HG02884 (cell line): ENCODE results near the gene POLDIP2.

Source experiments
- ATAC-seq: cut with Tn5 transposase; IDR thresholded peaks from one replicate; pipeline ENCODE4 v1.9.1; 2021; ENCODE audit warnings: mild to moderate bottlenecking, moderate library complexity; ENCODE audit not compliant: unreplicated experiment

POLDIP2 gene

GRCh38 chr17:28367641-28368305, 10.4 kb upstream of the POLDIP2 start:
- ATAC-seq, result no peak

DNA sequence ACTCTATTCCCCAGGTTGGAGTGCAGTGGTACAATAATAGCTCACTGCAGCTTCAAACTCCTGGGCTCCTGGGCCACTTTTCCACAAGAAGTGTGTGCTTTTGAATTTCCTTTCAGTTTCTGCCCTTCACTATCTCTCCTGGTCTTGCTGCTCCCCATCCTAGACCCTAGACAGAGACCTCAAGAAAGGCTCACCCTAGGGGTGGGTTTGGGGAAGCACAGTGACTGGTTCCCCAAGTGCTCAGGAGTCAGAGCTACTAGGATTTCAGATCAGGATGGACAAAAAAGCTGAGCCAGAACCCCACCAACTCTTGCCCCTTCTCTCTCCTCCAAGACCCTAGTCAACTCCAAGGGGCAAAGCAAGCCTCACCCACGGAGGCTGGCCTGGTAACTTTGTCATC, 9.3 kb upstream of the POLDIP2 start:
- no peak for ATAC-seq

DNA sequence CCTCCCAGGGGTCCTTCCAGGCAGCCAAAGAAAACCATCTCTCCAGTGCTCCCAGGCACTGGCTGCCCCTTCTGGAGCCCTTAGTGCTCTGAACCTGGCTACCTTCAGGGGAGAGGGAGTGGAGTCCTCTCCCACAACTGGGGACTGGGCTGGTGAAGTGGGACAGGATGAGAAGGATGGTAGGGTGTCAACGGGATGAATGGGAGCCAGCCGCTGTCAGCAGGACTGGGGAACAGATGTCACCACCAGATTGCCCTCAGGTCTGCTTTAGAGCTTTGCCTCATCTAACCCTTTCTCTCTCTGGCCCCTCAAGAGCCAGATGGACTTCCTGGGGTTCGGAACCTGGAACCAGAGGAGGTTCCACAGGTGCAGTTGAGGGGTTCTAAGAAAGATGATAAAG, 8.2 kb upstream of the POLDIP2 start:
- no peak for ATAC-seq

GRCh38 chr17:28364665-28365363, 7.5 kb upstream of the POLDIP2 start, which contains the start of gene SEBOX:
SEBOX (minus strand) TSS chr17:28365199; CDS start chr17:28365151, 48 bp downstream.
- ATAC-seq, result no peak

DNA sequence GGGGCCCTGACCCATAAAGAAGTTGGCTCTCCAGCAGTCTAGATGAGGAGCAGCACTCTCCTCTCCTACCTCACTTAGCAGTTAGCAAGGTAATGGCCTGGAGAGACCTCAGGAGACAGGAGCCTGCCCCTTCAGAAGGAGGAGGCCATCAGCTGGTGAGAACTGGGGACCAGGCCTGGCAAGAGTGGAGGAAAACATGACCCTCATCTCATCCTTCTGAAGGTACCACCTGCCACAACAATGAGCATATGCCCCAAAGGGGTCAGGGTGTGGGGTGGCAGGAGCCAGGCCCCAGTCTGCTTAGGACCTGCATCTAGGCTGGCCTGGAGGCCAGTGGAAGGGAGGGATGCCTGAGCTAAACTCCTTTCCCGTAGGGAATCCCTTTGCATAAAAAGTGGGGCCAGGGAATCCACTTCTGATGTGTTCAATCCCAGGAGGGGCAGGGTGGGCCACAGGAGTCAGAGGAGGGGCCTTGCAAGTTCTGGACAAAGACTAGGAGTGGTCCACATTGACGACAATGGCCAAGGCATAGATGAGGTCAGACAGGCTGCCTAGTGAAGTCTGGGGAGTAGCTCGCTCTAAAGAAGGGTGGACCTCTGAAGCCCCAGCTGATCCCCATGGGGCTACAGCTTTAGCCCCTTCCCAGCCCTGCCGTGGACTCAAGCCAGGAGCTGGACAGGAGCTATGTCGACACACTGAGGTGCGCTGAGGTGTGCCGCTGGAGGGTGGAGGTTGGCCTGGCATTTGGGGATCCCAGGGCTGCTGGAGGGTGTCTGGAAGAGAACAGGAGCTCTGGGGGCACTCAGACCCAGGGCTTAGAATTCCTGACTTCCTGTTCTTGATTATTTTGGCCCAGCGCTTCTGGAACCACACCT, 6.7 kb upstream of the POLDIP2 start:
- no peak for ATAC-seq

- ATAC-seq, result no peak
These were observed 5.9 kb upstream of the POLDIP2 start for GRCh38 chr17:28363186-28363585.

DNA sequence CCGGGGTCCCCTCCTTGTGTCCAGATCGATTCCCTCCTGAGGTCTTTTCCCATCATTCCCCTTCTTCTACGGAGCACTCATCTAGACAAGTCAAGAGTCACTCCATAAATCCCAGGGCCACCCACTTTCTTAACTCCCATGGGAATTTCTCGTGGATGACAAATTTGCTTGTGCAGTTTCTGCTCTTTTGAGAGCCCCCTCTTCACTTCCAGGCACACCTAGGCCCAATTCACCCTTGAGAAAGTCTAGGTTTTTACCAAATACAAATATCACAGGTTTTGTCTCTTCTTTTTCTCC, 522 bp upstream of the POLDIP2 start:
- ATAC-seq, result no peak

DNA sequence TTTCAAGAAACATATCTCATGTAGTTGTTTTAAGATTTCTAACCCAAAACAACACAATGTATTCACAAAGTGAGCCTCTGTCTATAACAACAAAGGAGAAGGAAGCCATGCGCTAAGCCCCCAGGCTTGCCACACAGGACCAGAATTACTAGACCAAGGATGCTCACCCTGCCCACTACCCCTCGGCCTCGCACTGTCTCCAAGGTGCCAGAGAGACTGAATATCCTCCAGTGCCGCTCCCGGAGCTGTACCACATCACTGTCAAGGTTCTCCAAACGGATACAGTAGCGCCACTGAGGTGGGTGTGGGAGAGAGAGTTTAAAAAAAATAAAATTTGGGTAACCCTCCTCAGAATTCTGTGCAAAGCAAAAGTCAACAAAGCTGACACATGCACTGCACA, 7.1 kb downstream of the POLDIP2 start:
- ATAC-seq, result no peak

GRCh38 chr17:28348979-28349378, 8.3 kb downstream of the POLDIP2 start:
- ATAC-seq, result no peak

DNA sequence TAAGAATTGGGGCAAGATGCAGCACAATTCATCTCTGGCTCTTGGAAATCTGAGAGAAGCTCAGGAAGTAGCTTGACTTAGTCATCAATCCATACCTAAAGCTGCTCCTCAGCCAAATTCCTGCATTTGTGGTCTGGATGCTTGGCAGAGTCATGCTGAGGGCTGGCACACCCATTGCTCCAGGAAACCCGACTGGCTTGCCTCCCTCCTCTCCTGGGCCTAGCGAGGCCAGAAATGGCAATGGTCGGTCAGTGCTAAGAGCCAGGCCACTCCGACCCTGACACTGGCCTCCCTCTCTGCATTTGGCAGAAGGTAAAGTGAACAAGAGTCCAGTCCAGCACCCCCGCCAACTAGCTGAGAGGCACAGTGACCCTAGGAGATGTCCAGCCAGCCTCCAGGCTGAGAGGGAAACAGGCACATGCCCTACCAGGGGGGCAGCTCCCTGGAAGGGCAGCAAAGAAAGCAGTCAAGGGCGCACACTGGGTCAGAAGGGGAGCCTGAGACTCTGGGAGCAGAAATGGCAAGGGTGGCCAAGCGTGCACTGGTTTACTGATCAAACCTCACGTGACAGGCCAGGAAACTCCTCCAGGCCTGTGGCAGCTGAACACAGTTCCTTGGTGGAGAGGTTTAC, 10.0 kb downstream of the POLDIP2 start:
- ATAC-seq, result no peak

DNA sequence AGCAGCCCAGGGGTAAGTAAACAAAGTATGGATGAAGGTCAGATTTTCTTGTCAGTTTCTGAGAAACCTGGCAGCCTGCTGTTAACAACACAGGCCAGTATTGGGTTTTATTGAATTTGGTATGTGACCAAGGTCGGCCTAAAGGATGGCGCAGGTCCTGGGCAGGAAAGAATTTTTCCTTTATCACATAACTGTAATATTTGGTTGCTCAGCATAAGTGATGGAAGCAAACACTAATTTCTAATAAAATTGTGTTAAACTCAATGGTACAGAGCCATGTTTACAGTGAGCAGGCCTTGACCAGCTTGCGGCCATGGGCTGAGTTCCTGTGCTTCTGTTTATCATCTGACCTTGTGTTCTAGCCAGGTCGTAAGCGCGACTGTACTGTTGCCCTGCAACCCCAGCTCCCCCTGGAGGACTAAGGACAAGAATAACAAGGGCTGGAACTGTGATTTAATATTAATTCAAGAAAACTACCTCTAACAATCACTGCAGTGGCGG, 10.5 kb downstream of the POLDIP2 start:
- ATAC-seq, result no peak

GRCh38 chr17:28346199-28346580, 11.1 kb downstream of the POLDIP2 start:
- ATAC-seq, result no peak

DNA sequence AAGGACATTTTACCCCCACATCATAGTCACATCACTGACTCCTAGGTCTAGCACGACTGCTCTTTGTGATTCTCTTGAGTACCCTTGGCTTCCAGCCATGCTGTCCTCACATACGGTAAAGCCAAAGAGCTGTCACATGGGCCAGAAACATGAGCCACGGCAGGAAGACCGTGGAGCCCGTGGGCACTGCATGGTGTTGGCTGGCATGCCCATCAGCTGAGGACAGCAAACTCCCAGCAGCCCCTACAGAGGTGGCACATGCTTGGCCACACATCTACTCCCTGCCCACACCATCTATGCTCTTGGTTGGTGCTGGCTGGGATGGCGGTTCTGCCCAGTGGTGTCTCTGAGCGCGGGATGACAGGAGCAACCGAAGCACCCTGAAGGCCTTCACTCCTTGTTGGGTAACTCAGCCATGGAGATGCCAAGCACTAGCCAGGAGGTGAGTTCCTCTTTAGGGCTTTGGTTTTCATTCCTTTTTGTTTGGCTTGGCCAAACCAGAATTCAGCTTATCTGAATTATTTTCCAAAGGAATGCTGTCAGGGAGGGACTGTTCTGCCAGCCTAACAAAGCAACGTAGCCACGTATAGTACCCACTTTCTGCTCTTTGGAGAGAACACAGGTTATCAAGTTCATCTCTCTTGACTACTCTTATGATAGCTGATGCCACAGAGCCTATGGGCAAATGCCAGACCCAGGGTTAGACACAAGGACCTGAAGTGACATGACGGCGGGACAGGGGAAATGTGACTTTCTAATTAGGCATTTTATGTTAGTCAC, 11.7 kb downstream of the POLDIP2 start:
- no peak for ATAC-seq

GRCh38 chr17:28344435-28344901, 12.9 kb downstream of the POLDIP2 start:
- ATAC-seq, result no peak

DNA sequence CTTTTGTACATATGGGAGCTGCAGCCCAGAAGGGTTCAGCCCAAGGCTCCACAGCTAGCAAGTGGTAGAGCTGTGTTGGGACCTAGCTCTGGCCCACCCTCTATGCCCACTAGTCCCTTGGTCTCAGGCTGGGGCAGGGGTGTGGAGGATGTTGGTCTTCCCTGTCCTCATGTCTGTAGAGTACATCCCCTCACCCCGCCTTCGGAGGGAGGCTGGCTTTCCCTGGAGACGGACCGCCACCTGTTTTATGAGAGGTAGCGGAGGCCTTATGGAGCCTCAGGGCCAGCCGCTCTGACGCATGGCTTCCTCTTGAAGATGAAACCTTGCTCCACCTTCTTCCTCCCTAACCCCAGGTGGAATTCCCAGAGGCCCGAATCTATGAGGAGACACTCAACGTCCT, 13.3 kb downstream of the POLDIP2 start:
- ATAC-seq, result no peak

DNA sequence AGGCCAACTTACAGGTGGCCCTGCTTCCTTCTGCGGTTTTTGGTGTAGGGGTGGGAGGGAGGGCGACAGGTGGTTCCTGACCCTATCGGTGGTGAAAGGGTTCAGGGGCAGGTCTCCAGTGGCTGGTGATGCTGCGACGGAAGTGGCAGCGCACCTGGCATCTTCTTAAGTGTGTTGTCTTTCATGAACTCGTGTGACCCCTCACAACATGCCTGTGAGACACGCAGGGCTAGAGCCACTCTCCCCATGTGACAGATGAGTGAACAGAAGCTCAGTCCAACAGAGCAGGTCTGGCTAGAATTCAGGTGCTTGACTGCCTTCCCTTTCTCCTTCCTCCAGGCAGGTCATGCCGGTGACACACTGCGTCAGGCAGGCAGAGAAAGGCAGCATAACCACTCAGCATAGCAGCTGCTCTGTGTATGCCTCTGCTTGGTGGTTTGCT, 13.8 kb downstream of the POLDIP2 start:
- ATAC-seq, result no peak

DNA sequence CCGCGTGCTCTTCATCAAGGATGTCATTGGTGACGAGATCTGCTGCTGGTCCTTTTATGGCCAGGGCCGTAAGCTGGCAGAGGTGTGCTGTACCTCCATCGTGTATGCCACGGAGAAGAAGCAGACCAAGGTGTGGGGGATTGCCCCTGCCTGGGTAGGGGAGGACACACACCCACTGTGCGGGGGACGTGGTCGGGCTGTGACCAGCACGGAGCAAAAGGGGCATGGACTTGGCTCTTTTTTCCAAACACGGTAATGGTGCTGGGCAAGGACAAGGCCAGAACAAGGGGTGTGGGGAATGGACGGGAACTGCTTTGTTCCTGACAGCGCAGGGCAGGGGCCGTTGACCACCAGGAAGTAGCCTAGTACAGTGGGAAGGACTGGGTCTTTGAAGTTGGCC, 15.0 kb downstream of the POLDIP2 start:
- no peak for ATAC-seq

DNA sequence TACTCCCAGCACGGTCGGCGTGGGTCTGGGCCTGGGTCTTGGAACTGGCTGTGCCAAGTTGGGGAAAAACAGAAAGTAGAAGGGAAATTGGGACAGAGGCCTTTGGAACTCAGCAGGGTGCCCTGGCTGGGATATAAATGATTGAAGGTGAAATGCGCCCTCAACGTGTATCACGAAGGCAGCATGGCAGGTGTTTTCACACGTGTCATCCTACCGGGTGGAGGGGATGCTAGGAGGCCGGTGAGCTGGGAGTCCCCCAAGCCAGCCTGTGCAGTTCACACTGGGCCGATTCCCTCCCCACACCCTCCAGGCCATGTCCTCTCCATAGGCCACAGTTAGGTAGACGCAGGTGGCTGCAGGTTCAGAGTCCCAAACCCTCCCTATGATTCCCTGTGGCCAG, 15.8 kb downstream of the POLDIP2 start:
- ATAC-seq, result no peak

DNA sequence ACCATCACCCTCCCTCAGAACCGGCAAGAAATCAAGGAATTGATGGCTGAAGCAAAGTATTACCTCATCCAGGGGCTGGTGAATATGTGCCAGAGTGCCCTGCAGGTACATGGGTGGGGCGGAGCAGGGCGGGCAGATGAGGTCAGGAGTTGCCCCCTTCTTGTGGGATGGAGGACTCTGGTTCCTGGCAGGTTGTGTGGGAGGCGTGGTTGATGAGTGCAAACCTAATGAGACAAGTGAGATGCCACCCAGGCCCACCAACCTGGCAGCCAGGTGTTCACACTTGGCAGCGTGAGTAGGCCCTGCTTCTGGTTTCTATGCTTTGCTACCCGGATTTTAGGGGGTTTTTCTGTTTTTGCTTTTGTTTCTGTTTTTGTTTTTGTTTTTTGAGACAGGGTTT, 17.0 kb downstream of the POLDIP2 start:
- ATAC-seq, result no peak

DNA sequence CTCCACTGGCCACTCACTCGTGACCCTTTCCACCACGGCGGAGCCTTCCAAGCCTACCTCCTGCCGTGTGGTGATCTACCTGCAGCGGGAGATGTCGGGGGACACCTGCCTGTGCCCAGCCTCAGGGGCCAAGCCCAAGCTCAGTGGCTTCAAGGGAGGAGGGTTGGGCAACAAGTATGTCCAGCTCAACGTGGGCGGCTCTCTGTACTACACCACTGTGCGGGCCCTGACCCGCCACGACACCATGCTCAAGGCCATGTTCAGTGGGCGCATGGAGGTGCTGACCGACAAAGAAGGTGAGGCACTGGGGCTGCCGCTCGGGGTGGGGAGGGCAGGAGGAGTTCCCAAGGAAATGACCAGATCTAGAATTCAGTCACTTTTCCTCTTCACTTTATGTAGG, 17.9 kb downstream of the POLDIP2 start:
- ATAC-seq, result no peak
